ENCODE results near the gene HSPB9. TPM values are rescaled to one million over a fixed set of nuclear protein-coding genes. Genes with fewer than 3 reads are reported as not detected.
A peak's percentile ranks its signal among the peaks of the same experiment; 100 is the strongest.

The HSPB9 gene
- total and polyA plus RNA-seq, 7 experiments from 2014 or later, result 0.10 to 0.16 (median 0.12) TPM; not detected in 4

GRCh38 chr17:42113293-42114069 lies 9.1 kb upstream of the HSPB9 start:
- Mint-ChIP-seq H3K36me3 (peaks cover 5 to 28% (median 16%) of the 10 kb centered on the region in 5 donors), H3K27me3 (no peaks in the 10 kb centered on the region), H3K9me3 (peaks cover 0 to 2% (median 0%) of the 10 kb centered on the region in 11 donors), H3K4me1 (peaks cover 22 to 53% (median 41%) of the 10 kb centered on the region in 7 donors), H3K27ac (peak overlapping the region in 8 of 9 donors; percentile 25 to 100 (median 96)), H3K4me3 (peak overlapping the region in 1 of 10 donors; percentile 66)
- Histone ChIP-seq H3K27me3 (ENCODE audit: control insufficient read depth in 2 of 2, insufficient read depth in 2 of 2, low read length in 2 of 2) (no peaks in the 10 kb centered on the region), H3K36me3 (ENCODE audit: control insufficient read depth in 2 of 3, insufficient read depth in 3 of 3, low read length in 3 of 3) (peaks cover 0 to 44% (median 5%) of the 10 kb centered on the region in 3 experiments), H3K4me3 (ENCODE audit: low read length) (peak overlapping the region; percentile 83), H3K4me1 (ENCODE audit: control insufficient read depth in 2 of 2, insufficient read depth in 2 of 2, low read length in 2 of 2) (peaks cover 12 to 31% of the 10 kb centered on the region in 2 donors), H3K9me3 (ENCODE audit: control insufficient read depth in 2 of 3, low read length in 3 of 3) (no peaks in the 10 kb centered on the region), H3K27ac (ENCODE audit: low read depth, low read length) (peak overlapping the region; percentile 83)
- intact Hi-C loops (cut with micrococcal nuclease), result loop anchor here (2.0 kb wide), 2 partner anchors 21 to 41 kb away; partner anchors contain the start of gene RAB5C (in 1 of the 2)
- ChIA-PET CTCF (interaction anchor here (0.6 to 3.5 kb wide), 9 partner anchors 9 to 96 kb away, joined by 3 to 22 read pairs (median 4); partner anchors contain the start of genes DNAJC7 and NKIRAS2), POLR2A (interaction anchor here (0.6 to 4.6 kb wide), 18 partner anchors 8 to 275 kb away, joined by 3 to 40 read pairs (median 8); partner anchors contain the start of genes CNP, DNAJC7, GHDC and HSPB9)
- no peak for DNase-seq
- no peak for ATAC-seq

GRCh38 chr17:42114118-42114517 lies 8.5 kb upstream of the HSPB9 start:
- no peaks in the 10 kb centered on the region for H3K27me3 Mint-ChIP-seq
- H3K4me3 Mint-ChIP-seq, result no peak overlapping the region
- H3K4me1 ChIP-seq (ENCODE audit: control insufficient read depth in 2 of 2, insufficient read depth in 2 of 2, low read length in 2 of 2), result peaks cover 12 to 31% of the 10 kb centered on the region in 2 donors
- intact Hi-C loops (cut with micrococcal nuclease), result no loop called here
- H3K27me3 ChIP-seq (ENCODE audit: control insufficient read depth in 2 of 2, insufficient read depth in 2 of 2, low read length in 2 of 2), result no peaks in the 10 kb centered on the region
- POLR2A ChIA-PET, result interaction anchor here (0.9 to 4.6 kb wide), 9 partner anchors 12 to 148 kb away, joined by 3 to 40 read pairs (median 11); partner anchors contain the start of genes CNP, DNAJC7, NKIRAS2 and ZNF385C
- CTCF ChIA-PET, result interaction anchor here (0.6 to 3.5 kb wide), 9 partner anchors 10 to 552 kb away, joined by 3 to 22 read pairs (median 4); partner anchors contain the start of genes DNAJC7 and NKIRAS2
- H3K9me3 Mint-ChIP-seq, result peaks cover 0 to 2% (median 0%) of the 10 kb centered on the region in 11 donors
- H3K4me1 Mint-ChIP-seq, result peaks cover 22 to 55% (median 46%) of the 10 kb centered on the region in 7 donors
- no peak overlapping the region for H3K4me3 ChIP-seq (ENCODE audit: low read length)
- H3K36me3 ChIP-seq (ENCODE audit: control insufficient read depth in 2 of 3, insufficient read depth in 3 of 3, low read length in 3 of 3), result peaks cover 0 to 44% (median 5%) of the 10 kb centered on the region in 3 experiments
- peak overlapping the region in 6 of 9 donors; percentile 49 to 100 (median 82) for H3K27ac Mint-ChIP-seq
- DNase-seq (no peak), ATAC-seq (no peak)
- H3K27ac ChIP-seq (ENCODE audit: low read depth, low read length), result no peak overlapping the region
- H3K9me3 ChIP-seq (ENCODE audit: control insufficient read depth in 2 of 3, low read length in 3 of 3), result no peaks in the 10 kb centered on the region
- H3K36me3 Mint-ChIP-seq, result peaks cover 5 to 27% (median 12%) of the 10 kb centered on the region in 5 donors

GRCh38 chr17:42116705-42117396 lies 5.8 kb upstream of the HSPB9 start:
- POLR2A ChIA-PET, result interaction anchor here (0.6 to 1.4 kb wide), 3 partner anchors 26 to 157 kb away, joined by 3 to 4 read pairs (median 3); no protein-coding TSS in a partner anchor
- H3K4me3 ChIP-seq (ENCODE audit: low read length), result no peak overlapping the region
- peak; percentile 65 for ATAC-seq
- Mint-ChIP-seq H3K27me3 (no peaks in the 10 kb centered on the region), H3K36me3 (peaks cover 4 to 15% (median 5%) of the 10 kb centered on the region in 5 donors), H3K4me1 (peaks cover 10 to 44% (median 39%) of the 10 kb centered on the region in 7 donors), H3K9me3 (no peaks in the 10 kb centered on the region), H3K27ac (peak overlapping the region in 8 of 9 donors; percentile 2 to 69 (median 48)), H3K4me3 (peak overlapping the region in 3 of 10 donors; percentile 6 to 70 (median 13))
- CTCF ChIA-PET, result interaction anchor here (1.1 to 2.0 kb wide), 9 partner anchors 11 to 290 kb away, joined by 4 to 10 read pairs (median 4); partner anchors contain the start of genes DNAJC7 and NKIRAS2
- intact Hi-C loops (cut with micrococcal nuclease), result loop anchor here (1.0 to 5.0 kb wide), 5 partner anchors 50 to 410 kb away; partner anchors contain the start of gene KCNH4 (in 1 of the 2)
- peak; percentile 62 to 86 (median 81) for DNase-seq
- peaks cover 0 to 42% (median 5%) of the 10 kb centered on the region in 3 experiments for H3K36me3 ChIP-seq (ENCODE audit: control insufficient read depth in 2 of 3, insufficient read depth in 3 of 3, low read length in 3 of 3)
- no peak overlapping the region for H3K27ac ChIP-seq (ENCODE audit: low read depth, low read length)
- no peaks in the 10 kb centered on the region for H3K9me3 ChIP-seq (ENCODE audit: control insufficient read depth in 2 of 3, low read length in 3 of 3)
- H3K4me1 ChIP-seq (ENCODE audit: control insufficient read depth in 2 of 2, insufficient read depth in 2 of 2, low read length in 2 of 2), result peaks cover 13 to 26% of the 10 kb centered on the region in 2 donors
- no peaks in the 10 kb centered on the region for H3K27me3 ChIP-seq (ENCODE audit: control insufficient read depth in 2 of 2, insufficient read depth in 2 of 2, low read length in 2 of 2)

- CTCF ChIA-PET, result interaction anchor here (0.6 to 2.0 kb wide), 12 partner anchors 12 to 866 kb away, joined by 3 to 10 read pairs (median 4); partner anchors contain the start of genes KCNH4 and NKIRAS2
- Histone ChIP-seq H3K4me3 (ENCODE audit: low read length) (no peak overlapping the region), H3K27me3 (ENCODE audit: control insufficient read depth in 2 of 2, insufficient read depth in 2 of 2, low read length in 2 of 2) (no peaks in the 10 kb centered on the region), H3K4me1 (ENCODE audit: control insufficient read depth in 2 of 2, insufficient read depth in 2 of 2, low read length in 2 of 2) (peaks cover 11 to 23% of the 10 kb centered on the region in 2 donors), H3K27ac (ENCODE audit: low read depth, low read length) (no peak overlapping the region), H3K9me3 (ENCODE audit: control insufficient read depth in 2 of 3, low read length in 3 of 3) (no peaks in the 10 kb centered on the region), H3K36me3 (ENCODE audit: control insufficient read depth in 2 of 3, insufficient read depth in 3 of 3, low read length in 3 of 3) (peaks cover 0 to 42% (median 5%) of the 10 kb centered on the region in 3 experiments)
- H3K36me3 Mint-ChIP-seq, result peaks cover 4 to 13% (median 5%) of the 10 kb centered on the region in 5 donors
- no peaks in the 10 kb centered on the region for H3K9me3 Mint-ChIP-seq
- peak overlapping the region in 1 of 9 donors; percentile 2 for H3K27ac Mint-ChIP-seq
- no peaks in the 10 kb centered on the region for H3K27me3 Mint-ChIP-seq
- DNase-seq (no peak), ATAC-seq (no peak)
- POLR2A ChIA-PET, result interaction anchor here (0.7 to 1.6 kb wide), 5 partner anchors 20 to 153 kb away, joined by 3 to 5 read pairs (median 3); partner anchors contain the start of gene DNAJC7
- peak overlapping the region in 1 of 10 donors; percentile 70 for H3K4me3 Mint-ChIP-seq
- H3K4me1 Mint-ChIP-seq, result peaks cover 10 to 38% (median 32%) of the 10 kb centered on the region in 7 donors
- intact Hi-C loops (cut with micrococcal nuclease), result loop anchor here (1.0 to 5.0 kb wide), 3 partner anchors 64 to 410 kb away; partner anchors contain the start of gene KCNH4 (in 2 of the 2)
Observed at GRCh38 chr17:42117397-42118125, 5.0 kb upstream of the HSPB9 start.

GRCh38 chr17:42118126-42118510 lies 4.5 kb upstream of the HSPB9 start:
- intact Hi-C loops (cut with micrococcal nuclease), result loop anchor here (1.0 to 5.0 kb wide), 3 partner anchors 63 to 409 kb away; partner anchors contain the start of gene KCNH4 (in 2 of the 2)
- CTCF ChIA-PET, result interaction anchor here (0.6 to 2.0 kb wide), 12 partner anchors 12 to 866 kb away, joined by 3 to 10 read pairs (median 4); partner anchors contain the start of genes KCNH4 and NKIRAS2
- Histone ChIP-seq H3K4me1 (ENCODE audit: control insufficient read depth in 2 of 2, insufficient read depth in 2 of 2, low read length in 2 of 2) (peaks cover 5 to 18% of the 10 kb centered on the region in 2 donors), H3K36me3 (ENCODE audit: control insufficient read depth in 2 of 3, insufficient read depth in 3 of 3, low read length in 3 of 3) (peaks cover 0 to 42% (median 5%) of the 10 kb centered on the region in 3 experiments), H3K9me3 (ENCODE audit: control insufficient read depth in 2 of 3, low read length in 3 of 3) (no peaks in the 10 kb centered on the region), H3K27me3 (ENCODE audit: control insufficient read depth in 2 of 2, insufficient read depth in 2 of 2, low read length in 2 of 2) (no peaks in the 10 kb centered on the region), H3K4me3 (ENCODE audit: low read length) (no peak overlapping the region), H3K27ac (ENCODE audit: low read depth, low read length) (no peak overlapping the region)
- no peaks in the 10 kb centered on the region for H3K9me3 Mint-ChIP-seq
- peaks cover 4 to 12% (median 5%) of the 10 kb centered on the region in 5 donors for H3K36me3 Mint-ChIP-seq
- no peaks in the 10 kb centered on the region for H3K27me3 Mint-ChIP-seq
- peak overlapping the region in 1 of 10 donors; percentile 89 for H3K4me3 Mint-ChIP-seq
- no peak overlapping the region for H3K27ac Mint-ChIP-seq
- DNase-seq (no peak), ATAC-seq (no peak)
- POLR2A ChIA-PET, result interaction anchor here (0.7 to 1.6 kb wide), 3 partner anchors 20 to 101 kb away, joined by 3 to 5 read pairs (median 3); partner anchors contain the start of gene DNAJC7
- H3K4me1 Mint-ChIP-seq, result peaks cover 10 to 35% (median 28%) of the 10 kb centered on the region in 7 donors

Measured in naive thymus-derived CD4-positive, alpha-beta T cell (primary cell).